H9 (cell line): Measurements from ENCODE around the gene PLEKHA1. TPM values are rescaled to one million over a fixed set of nuclear protein-coding genes. Genes with fewer than 3 reads are reported as not detected.

ENCODE experiments used
- DNase-seq: peaks from one replicate; pipeline ENCODE4 v3.0.0-alpha.2; 2017
- H2AFZ ChIP-seq: one replicate; pipeline ENCODE4 v1.6.1; 2013; ENCODE audit warnings: mild to moderate bottlenecking, low read length, control low read depth, moderate library complexity
- H2AK5ac ChIP-seq: 2 replicates; pipeline ENCODE4 v1.6.1; 2013; ENCODE audit warnings: low read length, control low read depth, mixed read lengths; ENCODE audit not compliant: insufficient read length
- H2BK120ac ChIP-seq: one replicate; pipeline ENCODE4 v1.6.1; 2013; ENCODE audit warnings: low read depth, mild to moderate bottlenecking, low read length, control low read depth, inconsistent platforms; ENCODE audit not compliant: poor library complexity, severe bottlenecking
- H2BK12ac ChIP-seq: 2 replicates; pipeline ENCODE4 v1.6.1; 2013; ENCODE audit warnings: low read length, control low read depth, mixed read lengths, low read depth; ENCODE audit not compliant: insufficient read length
- H2BK15ac ChIP-seq: 2 replicates; pipeline ENCODE4 v1.6.1; 2013; ENCODE audit warnings: low read depth, low read length, control low read depth
- H2BK20ac ChIP-seq: one replicate; pipeline ENCODE4 v1.6.1; 2013; ENCODE audit warnings: low read depth, mild to moderate bottlenecking, low read length, control low read depth, inconsistent platforms; ENCODE audit not compliant: poor library complexity, severe bottlenecking
- H2BK5ac ChIP-seq: 2 replicates; pipeline ENCODE4 v1.6.1; 2013; ENCODE audit warnings: low read length, control low read depth, mixed read lengths; ENCODE audit not compliant: insufficient read length
- H3K14ac ChIP-seq: 2 replicates; pipeline ENCODE4 v1.6.1; 2013; ENCODE audit warnings: low read length, control low read depth; ENCODE audit not compliant: insufficient read depth
- H3K18ac ChIP-seq: 2 replicates; pipeline ENCODE4 v1.6.1; 2013; ENCODE audit warnings: low read depth, mild to moderate bottlenecking, mixed read lengths, low read length, control low read depth; ENCODE audit not compliant: insufficient read length
- H3K23ac ChIP-seq: 2 replicates; pipeline ENCODE4 v1.6.1; 2013; ENCODE audit warnings: low read length, control low read depth, mixed read lengths, low read depth; ENCODE audit not compliant: insufficient read length
- H3K23me2 ChIP-seq: 2 replicates; pipeline ENCODE4 v1.6.1; 2013; ENCODE audit warnings: low read depth, mild to moderate bottlenecking, mixed read lengths, low read length, control low read depth; ENCODE audit not compliant: insufficient read length, poor library complexity, severe bottlenecking
- H3K27ac ChIP-seq: 2 replicates; pipeline ENCODE4 v1.5.1; 2013; ENCODE audit warnings: low read length, control low read depth, mixed read lengths, low read depth; ENCODE audit not compliant: insufficient read length
- H3K27me3 ChIP-seq: 2 replicates; pipeline ENCODE4 v1.6.1; 2013; ENCODE audit warnings: low read length, control low read depth, inconsistent platforms; ENCODE audit not compliant: insufficient read depth
- H3K4ac ChIP-seq: 2 replicates; pipeline ENCODE4 v1.6.1; 2013; ENCODE audit warnings: low read depth, mild to moderate bottlenecking, control low read depth, inconsistent platforms, low read length, moderate library complexity
- H3K4me1 ChIP-seq: 2 replicates; pipeline ENCODE4 v1.6.1; 2013; ENCODE audit warnings: low read length, control low read depth, inconsistent platforms; ENCODE audit not compliant: insufficient read depth
- H3K4me2 ChIP-seq: 2 replicates; pipeline ENCODE4 v1.6.1; 2013; ENCODE audit warnings: low read length, control low read depth, mixed read lengths; ENCODE audit not compliant: insufficient read length, insufficient read depth
- H3K56ac ChIP-seq: 2 replicates; pipeline ENCODE4 v1.6.1; 2013; ENCODE audit warnings: low read depth, mild to moderate bottlenecking, mixed read lengths, low read length, control low read depth; ENCODE audit not compliant: insufficient read length
- H3K79me1 ChIP-seq: 2 replicates; pipeline ENCODE4 v1.6.1; 2013; ENCODE audit warnings: low read depth, mild to moderate bottlenecking, moderate library complexity, low read length, control low read depth, inconsistent platforms; ENCODE audit not compliant: insufficient read depth, poor library complexity, severe bottlenecking
- H3K79me2 ChIP-seq: 2 replicates; pipeline ENCODE4 v1.6.1; 2013; ENCODE audit warnings: low read length, control low read depth, inconsistent platforms; ENCODE audit not compliant: insufficient read depth
- H3K9ac ChIP-seq: 2 replicates; pipeline ENCODE4 v1.6.1; 2013; ENCODE audit warnings: low read length, control low read depth, mixed read lengths; ENCODE audit not compliant: insufficient read length; ENCODE audit errors: extremely low read depth
- H3K9me3 ChIP-seq: one replicate; pipeline ENCODE4 v1.6.1; 2013; ENCODE audit warnings: low read depth, low read length, inconsistent platforms; ENCODE audit not compliant: control insufficient read depth
- H3T11ph ChIP-seq: one replicate; pipeline ENCODE4 v1.6.1; 2013; ENCODE audit warnings: mild to moderate bottlenecking, low read length, control low read depth, inconsistent platforms
- H4K20me1 ChIP-seq: one replicate; pipeline ENCODE4 v1.6.1; 2013; ENCODE audit not compliant: control insufficient read depth, insufficient read length, insufficient read depth
- H4K5ac ChIP-seq: 2 replicates; pipeline ENCODE4 v1.6.1; 2013; ENCODE audit warnings: low read depth, mild to moderate bottlenecking, mixed read lengths, low read length, control low read depth; ENCODE audit not compliant: insufficient read length
- H4K8ac ChIP-seq: replicated peaks from 2 replicates; pipeline ENCODE4 v1.6.1; 2013; ENCODE audit warnings: low read length, control low read depth, mixed read lengths, low read depth; ENCODE audit not compliant: insufficient read length
- H4K91ac ChIP-seq: 2 replicates; pipeline ENCODE4 v1.6.1; 2013; ENCODE audit warnings: low read depth, mild to moderate bottlenecking, moderate library complexity, mixed read lengths, low read length, control low read depth; ENCODE audit not compliant: insufficient read length
- H3K27ac Mint-ChIP-seq, 3 experiments: 2 replicates in 2 of 3; 3 replicates in 1 of 3; pipeline ENCODE4 v1.8.0; 2020 to 2021; ENCODE audit warnings: mixed read lengths in 3 of 3, mild to moderate bottlenecking in 1 of 3, moderate library complexity in 1 of 3
- H3K27me3 Mint-ChIP-seq: 2 replicates; pipeline ENCODE4 v1.8.0; 2021; ENCODE audit warnings: low read depth, mild to moderate bottlenecking, moderate library complexity, mixed read lengths
- H3K36me3 Mint-ChIP-seq, 3 experiments: 2 replicates in 2 of 3; 3 replicates in 1 of 3; pipeline ENCODE4 v1.8.0; 2020 to 2021; ENCODE audit warnings: low read depth in 3 of 3, mixed read lengths in 3 of 3; ENCODE audit not compliant: insufficient read depth in 1 of 3
- H3K4me1 Mint-ChIP-seq, 2 experiments: 2 replicates each; pipeline ENCODE4 v1.8.0; 2020; ENCODE audit warnings: mixed read lengths in 2 of 2
- H3K4me3 Mint-ChIP-seq, 2 experiments: 2 replicates in 1 of 2; 3 replicates in 1 of 2; pipeline ENCODE4 v1.8.0; 2020 to 2021; ENCODE audit warnings: mild to moderate bottlenecking in 2 of 2, mixed read lengths in 2 of 2, moderate library complexity in 1 of 2
- H3K9me3 Mint-ChIP-seq, 2 experiments: 2 replicates in 1 of 2; 3 replicates in 1 of 2; pipeline ENCODE4 v1.8.0; 2020; ENCODE audit warnings: mild to moderate bottlenecking in 2 of 2, mixed read lengths in 2 of 2, moderate library complexity in 1 of 2
- WGBS: extraction: QIAGEN DNeasy Blood & Tissue Kit; methylation state at CpG from one replicate; pipeline ENCODE4 v1.1.7; 2013; ENCODE audit warnings: missing lambda C conversion rate, low lambda C conversion rate, mixed read lengths; ENCODE audit not compliant: insufficient read length; ENCODE audit errors: extremely low coverage; 5-methylcytosine and 5-hydroxymethylcytosine counted together
- total RNA-seq: library from RNA; stranded (reverse); gene quantifications from 2 replicates; pipeline ENCODE4 v1.2.1, GENCODE V29; 2021
- TF ChIP-seq, protein P1 (sequence below): fragments of 200-600 bp; sonication (generic); conservative IDR thresholded peaks from 3 replicates; pipeline ENCODE4 v1.8.0; 2021; ENCODE audit warnings: antibody characterized with exemption, mild to moderate bottlenecking

PLEKHA1 gene
- total RNA-seq, 1 experiment from 2014 or later, result 32.7 TPM

DNA sequence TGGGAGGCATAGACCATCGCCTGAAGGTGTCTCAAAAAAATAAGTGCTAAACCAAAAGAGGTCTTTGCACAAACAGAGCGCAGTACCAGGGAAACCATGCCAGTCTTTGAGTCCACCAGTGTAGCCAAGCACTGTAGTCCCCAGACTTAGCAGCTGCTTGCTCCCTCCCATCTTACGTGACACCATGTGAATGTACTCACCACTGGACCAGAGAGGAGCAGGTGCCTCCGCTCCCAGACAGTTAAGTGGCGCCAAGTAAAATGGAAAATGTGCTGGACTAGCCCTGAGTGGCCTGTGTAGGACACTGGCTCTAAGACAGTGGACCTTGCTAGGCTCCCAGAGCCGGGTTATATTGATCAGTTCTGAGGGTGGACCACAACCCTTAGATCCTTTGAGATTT is 47.7 kb upstream of the PLEKHA1 start:
- H2BK15ac ChIP-seq, result no peak overlapping the region
- no peak overlapping the region for H2BK5ac ChIP-seq
- H3K27ac ChIP-seq, result no peak overlapping the region
- no peak overlapping the region for H3K18ac ChIP-seq
- H3K23ac ChIP-seq, result no peak overlapping the region
- H3K4ac ChIP-seq, result no peak overlapping the region
- H3K79me1 ChIP-seq, result no peaks in the 10 kb centered on the region
- H3K56ac ChIP-seq, result no peak overlapping the region
- Mint-ChIP-seq H3K36me3 (no peaks in the 10 kb centered on the region; a peak in 1 of 7 replicates), H3K4me3 (no peak overlapping the region), H3K27me3 (peaks cover 5% of the 10 kb centered on the region), H3K4me1 (peaks cover 16 to 23% of the 10 kb centered on the region in 2 experiments), H3K27ac (no peak overlapping the region), H3K9me3 (no peaks in the 10 kb centered on the region)
- no peaks in the 10 kb centered on the region; the same call in 1 of the 2 replicates for H3K27me3 ChIP-seq
- no peak overlapping the region for H3K4me2 ChIP-seq
- H2AFZ ChIP-seq, result no peak overlapping the region
- H3K9me3 ChIP-seq, result no peaks in the 10 kb centered on the region
- no peak overlapping the region for H2BK12ac ChIP-seq
- H3K79me2 ChIP-seq, result no peaks in the 10 kb centered on the region
- H3K4me1 ChIP-seq, result no peaks in the 10 kb centered on the region
- no peak overlapping the region for H3K14ac ChIP-seq
- no peaks in the 10 kb centered on the region for H4K20me1 ChIP-seq
- no peak for DNase-seq
- H3T11ph ChIP-seq, result no peak overlapping the region
- H3K9ac ChIP-seq, result no peak overlapping the region
- no peak overlapping the region for H2BK120ac ChIP-seq
- WGBS, result no CpG with 5 or more reads among the region's 6 CpGs
- TF ChIP-seq, protein P1, sequence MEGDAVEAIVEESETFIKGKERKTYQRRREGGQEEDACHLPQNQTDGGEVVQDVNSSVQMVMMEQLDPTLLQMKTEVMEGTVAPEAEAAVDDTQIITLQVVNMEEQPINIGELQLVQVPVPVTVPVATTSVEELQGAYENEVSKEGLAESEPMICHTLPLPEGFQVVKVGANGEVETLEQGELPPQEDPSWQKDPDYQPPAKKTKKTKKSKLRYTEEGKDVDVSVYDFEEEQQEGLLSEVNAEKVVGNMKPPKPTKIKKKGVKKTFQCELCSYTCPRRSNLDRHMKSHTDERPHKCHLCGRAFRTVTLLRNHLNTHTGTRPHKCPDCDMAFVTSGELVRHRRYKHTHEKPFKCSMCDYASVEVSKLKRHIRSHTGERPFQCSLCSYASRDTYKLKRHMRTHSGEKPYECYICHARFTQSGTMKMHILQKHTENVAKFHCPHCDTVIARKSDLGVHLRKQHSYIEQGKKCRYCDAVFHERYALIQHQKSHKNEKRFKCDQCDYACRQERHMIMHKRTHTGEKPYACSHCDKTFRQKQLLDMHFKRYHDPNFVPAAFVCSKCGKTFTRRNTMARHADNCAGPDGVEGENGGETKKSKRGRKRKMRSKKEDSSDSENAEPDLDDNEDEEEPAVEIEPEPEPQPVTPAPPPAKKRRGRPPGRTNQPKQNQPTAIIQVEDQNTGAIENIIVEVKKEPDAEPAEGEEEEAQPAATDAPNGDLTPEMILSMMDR, result no peak
- no peaks in the 10 kb centered on the region for H3K23me2 ChIP-seq
- no peak overlapping the region for H2AK5ac ChIP-seq
- H4K91ac ChIP-seq, result no peak overlapping the region
- no peak overlapping the region for H4K5ac ChIP-seq
- no peak overlapping the region for H4K8ac ChIP-seq
- H2BK20ac ChIP-seq, result no peak overlapping the region
